Activated CD8-positive, alpha-beta T cell treated with anti-CD3 and anti-CD28 coated beads, Interleukin-2, amount 10 ng/mL, durations not matched to agents 7 days and 5 days (primary cell): Measurements from ENCODE around the gene ABCA2. TPM values are rescaled to one million over a fixed set of nuclear protein-coding genes. Genes with fewer than 3 reads are reported as not detected.

Experiments
- total RNA-seq, 2 experiments: library from RNA; stranded (reverse); gene quantifications; one replicate each; pipeline ENCODE4 v1.2.3, GENCODE V29; 2021

ABCA2 gene
- total RNA-seq, 2 experiments from 2014 or later, result 61.5 to 62.0 TPM

Other genes with a start within 250 kb of the ABCA2 start
- 10 to 100 TPM; 39.9 to 43.2 TPM for gene TMEM141, start 236.9 kb downstream of the ABCA2 start, total RNA-seq
- gene CCDC183, start 231.9 kb downstream of the ABCA2 start, total RNA-seq, result under 1 TPM; 0.26 to 0.44 TPM
- gene RABL6, start 220.3 kb downstream of the ABCA2 start, total RNA-seq, result 100 to 1,000 TPM; 117 to 118 TPM
- 1 to 10 TPM; 5.3 to 5.6 TPM for gene AJM1, start 185.8 kb downstream of the ABCA2 start, total RNA-seq
- 100 to 1,000 TPM; 108 to 119 TPM for gene PHPT1, start 178.8 kb downstream of the ABCA2 start, total RNA-seq
- gene MAMDC4, start 175.9 kb downstream of the ABCA2 start, total RNA-seq, result 10 to 100 TPM; 14.7 to 15.8 TPM
- gene EDF1, start 161.9 kb downstream of the ABCA2 start, total RNA-seq, result 100 to 1,000 TPM; 279 to 310 TPM
- gene TRAF2, start 141.7 kb downstream of the ABCA2 start, total RNA-seq, result 10 to 100 TPM; 48.5 to 57.2 TPM
- 100 to 1,000 TPM; 103 to 104 TPM for gene FBXW5, start 83.5 kb downstream of the ABCA2 start, total RNA-seq
- gene C8G, start 83.0 kb downstream of the ABCA2 start, total RNA-seq, result 1 to 10 TPM; 1.4 to 1.5 TPM
- 1 to 10 TPM; 1.0 to 1.7 TPM for gene LCN12, start 76.0 kb downstream of the ABCA2 start, total RNA-seq
- gene PTGDS, start 50.7 kb downstream of the ABCA2 start, total RNA-seq, result 1 to 10 TPM; 1.2 to 1.4 TPM
- gene LCNL1, start 45.2 kb downstream of the ABCA2 start, total RNA-seq, result not detected
- gene PAXX, start 35.8 kb downstream of the ABCA2 start, total RNA-seq, result 10 to 100 TPM; 80.6 to 85.2 TPM
- gene CLIC3, start 31.7 kb downstream of the ABCA2 start, total RNA-seq, result 1 to 10 TPM; 3.6 to 4.8 TPM
- 1 to 10 TPM; 2.5 to 2.6 TPM for gene FUT7, start 3.9 kb upstream of the ABCA2 start, total RNA-seq
- 10 to 100 TPM; 20.1 to 29.9 TPM for gene NPDC1, start 17.9 kb upstream of the ABCA2 start, total RNA-seq
- gene ENTPD2, start 25.8 kb upstream of the ABCA2 start, total RNA-seq, result under 1 TPM in 1 of 2 experiments, not detected in 1; 0.34 TPM
- 10 to 100 TPM; 56.8 to 57.0 TPM for gene SAPCD2, start 42.3 kb upstream of the ABCA2 start, total RNA-seq
- 10 to 100 TPM; 63.1 to 66.8 TPM for gene UAP1L1, start 49.3 kb upstream of the ABCA2 start, total RNA-seq
- gene MAN1B1, start 58.7 kb upstream of the ABCA2 start, total RNA-seq, result 10 to 100 TPM; 42.2 to 49.2 TPM
- gene DPP7, start 86.5 kb upstream of the ABCA2 start, total RNA-seq, result 100 to 1,000 TPM; 248 TPM
- gene GRIN1, start 110.9 kb upstream of the ABCA2 start, total RNA-seq, result not detected
- not detected for gene LRRC26, start 141.8 kb upstream of the ABCA2 start, total RNA-seq
- gene TMEM210, start 143.8 kb upstream of the ABCA2 start, total RNA-seq, result under 1 TPM; 0.29 to 0.32 TPM
- 10 to 100 TPM; 60.2 to 64.1 TPM for gene ANAPC2, start 160.3 kb upstream of the ABCA2 start, total RNA-seq
- 10 to 100 TPM; 88.2 to 90.0 TPM for gene SSNA1, start 160.4 kb upstream of the ABCA2 start, total RNA-seq
- 10 to 100 TPM; 10.9 to 12.0 TPM for gene TPRN, start 172.5 kb upstream of the ABCA2 start, total RNA-seq
- 10 to 100 TPM; 34.6 to 36.6 TPM for gene TMEM203, start 177.4 kb upstream of the ABCA2 start, total RNA-seq
- 10 to 100 TPM; 44.7 to 45.5 TPM for gene NDOR1, start 177.5 kb upstream of the ABCA2 start, total RNA-seq
- 1 to 10 TPM; 3.6 to 4.5 TPM for gene RNF208, start 194.0 kb upstream of the ABCA2 start, total RNA-seq
- under 1 TPM; 0.42 to 0.50 TPM for gene CYSRT1, start 196.9 kb upstream of the ABCA2 start, total RNA-seq
- gene RNF224, start 199.3 kb upstream of the ABCA2 start, total RNA-seq, result not detected
- gene SLC34A3, start 202.7 kb upstream of the ABCA2 start, total RNA-seq, result not detected
- gene TUBB4B, start 213.1 kb upstream of the ABCA2 start, total RNA-seq, result 100 to 1,000 TPM; 417 to 432 TPM
- not detected for gene STPG3, start 223.0 kb upstream of the ABCA2 start, total RNA-seq
- gene NELFB, start 227.1 kb upstream of the ABCA2 start, total RNA-seq, result 10 to 100 TPM; 68.6 to 68.8 TPM
- 1 to 10 TPM; 6.6 to 7.0 TPM for gene TOR4A, start 249.5 kb upstream of the ABCA2 start, total RNA-seq